ENCODE measurements around the gene PANK4.
"Not testable (repeated sequence)": the region's sequence is repeated elsewhere in the genome, so short reads cannot be mapped to it uniquely, and the experiment has no call there.

The PANK4 gene

DNA sequence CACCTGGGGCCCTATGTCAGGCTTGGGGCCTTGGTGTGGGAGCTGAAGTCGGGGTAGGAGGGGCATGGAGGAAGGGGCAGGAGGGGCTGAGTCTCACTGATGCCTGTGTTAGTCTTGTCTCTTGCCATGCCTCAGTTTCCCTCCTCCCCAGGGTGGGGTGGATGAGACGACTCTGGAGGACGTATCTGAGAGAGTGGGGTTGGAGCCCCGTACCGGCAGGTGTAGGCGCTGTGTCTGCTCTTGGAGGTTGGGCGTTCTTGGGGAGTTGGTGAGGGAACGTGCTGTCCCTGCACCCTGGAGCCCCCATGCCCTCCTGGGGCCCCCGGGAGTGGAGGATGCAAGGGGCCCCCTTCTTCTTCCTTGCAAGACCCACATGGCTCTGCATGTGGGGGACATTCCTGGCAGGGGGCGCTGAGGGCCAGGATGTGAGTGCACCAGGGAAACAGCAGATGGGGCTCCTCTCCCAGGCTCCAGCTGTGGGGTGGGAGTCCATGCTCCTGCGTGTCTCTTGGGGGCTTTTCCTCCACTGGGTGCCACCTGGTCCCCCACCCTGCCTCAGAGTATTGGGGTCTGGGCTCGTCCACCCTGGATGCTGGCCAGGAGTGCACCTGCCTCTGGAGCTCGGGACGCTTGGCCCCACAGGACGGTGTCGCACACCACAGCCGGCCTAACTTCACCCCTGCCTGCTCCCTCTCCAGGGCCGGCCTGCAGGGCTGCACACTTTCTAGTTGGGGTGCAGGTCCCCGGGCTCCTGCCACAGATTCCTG lies 28.4 kb upstream of the PANK4 start (continued):
- TF ChIP-seq, protein P1, sequence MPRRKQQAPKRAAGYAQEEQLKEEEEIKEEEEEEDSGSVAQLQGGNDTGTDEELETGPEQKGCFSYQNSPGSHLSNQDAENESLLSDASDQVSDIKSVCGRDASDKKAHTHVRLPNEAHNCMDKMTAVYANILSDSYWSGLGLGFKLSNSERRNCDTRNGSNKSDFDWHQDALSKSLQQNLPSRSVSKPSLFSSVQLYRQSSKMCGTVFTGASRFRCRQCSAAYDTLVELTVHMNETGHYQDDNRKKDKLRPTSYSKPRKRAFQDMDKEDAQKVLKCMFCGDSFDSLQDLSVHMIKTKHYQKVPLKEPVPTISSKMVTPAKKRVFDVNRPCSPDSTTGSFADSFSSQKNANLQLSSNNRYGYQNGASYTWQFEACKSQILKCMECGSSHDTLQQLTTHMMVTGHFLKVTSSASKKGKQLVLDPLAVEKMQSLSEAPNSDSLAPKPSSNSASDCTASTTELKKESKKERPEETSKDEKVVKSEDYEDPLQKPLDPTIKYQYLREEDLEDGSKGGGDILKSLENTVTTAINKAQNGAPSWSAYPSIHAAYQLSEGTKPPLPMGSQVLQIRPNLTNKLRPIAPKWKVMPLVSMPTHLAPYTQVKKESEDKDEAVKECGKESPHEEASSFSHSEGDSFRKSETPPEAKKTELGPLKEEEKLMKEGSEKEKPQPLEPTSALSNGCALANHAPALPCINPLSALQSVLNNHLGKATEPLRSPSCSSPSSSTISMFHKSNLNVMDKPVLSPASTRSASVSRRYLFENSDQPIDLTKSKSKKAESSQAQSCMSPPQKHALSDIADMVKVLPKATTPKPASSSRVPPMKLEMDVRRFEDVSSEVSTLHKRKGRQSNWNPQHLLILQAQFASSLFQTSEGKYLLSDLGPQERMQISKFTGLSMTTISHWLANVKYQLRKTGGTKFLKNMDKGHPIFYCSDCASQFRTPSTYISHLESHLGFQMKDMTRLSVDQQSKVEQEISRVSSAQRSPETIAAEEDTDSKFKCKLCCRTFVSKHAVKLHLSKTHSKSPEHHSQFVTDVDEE (CRISPR knock-in tag; IDR thresholded peaks at IDR 0.05): no peak
- TF ChIP-seq, protein P2, sequence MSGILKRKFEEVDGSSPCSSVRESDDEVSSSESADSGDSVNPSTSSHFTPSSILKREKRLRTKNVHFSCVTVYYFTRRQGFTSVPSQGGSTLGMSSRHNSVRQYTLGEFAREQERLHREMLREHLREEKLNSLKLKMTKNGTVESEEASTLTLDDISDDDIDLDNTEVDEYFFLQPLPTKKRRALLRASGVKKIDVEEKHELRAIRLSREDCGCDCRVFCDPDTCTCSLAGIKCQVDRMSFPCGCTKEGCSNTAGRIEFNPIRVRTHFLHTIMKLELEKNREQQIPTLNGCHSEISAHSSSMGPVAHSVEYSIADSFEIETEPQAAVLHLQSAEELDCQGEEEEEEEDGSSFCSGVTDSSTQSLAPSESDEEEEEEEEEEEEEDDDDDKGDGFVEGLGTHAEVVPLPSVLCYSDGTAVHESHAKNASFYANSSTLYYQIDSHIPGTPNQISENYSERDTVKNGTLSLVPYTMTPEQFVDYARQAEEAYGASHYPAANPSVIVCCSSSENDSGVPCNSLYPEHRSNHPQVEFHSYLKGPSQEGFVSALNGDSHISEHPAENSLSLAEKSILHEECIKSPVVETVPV (CRISPR knock-in tag; IDR thresholded peaks at IDR 0.05): no peak

DNA sequence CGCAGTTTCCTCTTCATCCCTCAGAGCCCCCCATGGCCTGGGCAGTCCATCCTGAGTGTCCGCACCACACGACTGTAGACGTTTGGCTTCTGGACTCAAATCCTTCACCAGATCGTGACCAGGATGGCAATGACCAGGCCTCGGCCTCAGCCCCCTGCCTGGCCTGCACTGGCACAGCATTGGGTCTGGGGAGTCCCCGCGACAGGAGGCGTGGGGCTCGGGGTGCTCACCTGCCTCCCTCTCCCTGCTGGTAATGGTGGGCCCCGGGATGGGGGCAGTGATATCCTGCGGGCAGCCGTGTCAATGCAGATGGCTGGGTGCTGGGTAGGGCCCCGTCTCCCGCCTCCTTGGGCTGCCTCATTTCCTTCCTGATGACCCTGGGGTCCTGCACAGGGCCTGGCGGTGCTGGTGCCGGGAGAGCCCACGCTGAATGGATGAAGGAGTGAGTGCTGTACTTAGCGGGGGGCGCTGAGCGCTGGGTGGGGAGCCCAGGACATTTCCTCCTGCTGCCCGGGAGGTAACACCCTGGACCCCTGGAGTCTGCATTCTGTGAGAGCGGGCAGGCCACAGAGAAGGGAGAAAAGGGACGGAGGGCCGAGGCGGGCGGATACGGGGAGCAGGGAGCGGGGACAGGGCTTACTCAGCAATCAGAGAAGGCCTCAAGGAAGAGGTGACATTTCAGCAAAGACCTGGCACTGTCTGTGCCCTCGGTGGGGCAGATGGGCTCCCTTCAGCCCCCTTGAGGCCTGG lies 27.6 kb upstream of the PANK4 start:
- no peak for ATAC-seq
- TF ChIP-seq, protein P3, sequence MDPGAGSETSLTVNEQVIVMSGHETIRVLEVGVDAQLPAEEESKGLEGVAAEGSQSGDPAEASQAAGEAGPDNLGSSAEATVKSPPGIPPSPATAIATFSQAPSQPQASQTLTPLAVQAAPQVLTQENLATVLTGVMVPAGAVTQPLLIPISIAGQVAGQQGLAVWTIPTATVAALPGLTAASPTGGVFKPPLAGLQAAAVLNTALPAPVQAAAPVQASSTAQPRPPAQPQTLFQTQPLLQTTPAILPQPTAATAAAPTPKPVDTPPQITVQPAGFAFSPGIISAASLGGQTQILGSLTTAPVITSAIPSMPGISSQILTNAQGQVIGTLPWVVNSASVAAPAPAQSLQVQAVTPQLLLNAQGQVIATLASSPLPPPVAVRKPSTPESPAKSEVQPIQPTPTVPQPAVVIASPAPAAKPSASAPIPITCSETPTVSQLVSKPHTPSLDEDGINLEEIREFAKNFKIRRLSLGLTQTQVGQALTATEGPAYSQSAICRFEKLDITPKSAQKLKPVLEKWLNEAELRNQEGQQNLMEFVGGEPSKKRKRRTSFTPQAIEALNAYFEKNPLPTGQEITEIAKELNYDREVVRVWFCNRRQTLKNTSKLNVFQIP (CRISPR knock-in tag; IDR thresholded peaks at IDR 0.05; ENCODE audit: borderline replicate concordance, low read depth): no peak
- no peak for TF ChIP-seq ZC3H10 (CRISPR knock-in tag; IDR thresholded peaks at IDR 0.05)
- TF ChIP-seq, protein P1 (CRISPR knock-in tag; IDR thresholded peaks at IDR 0.05): no peak
- TF ChIP-seq GLIS3 (CRISPR knock-in tag; IDR thresholded peaks at IDR 0.05): no peak
- no peak for TF ChIP-seq TOX (CRISPR knock-in tag; IDR thresholded peaks at IDR 0.05; ENCODE audit: borderline replicate concordance)
- TF ChIP-seq ZFP3 (CRISPR knock-in tag; IDR thresholded peaks at IDR 0.05): no peak
- TF ChIP-seq, protein P4, sequence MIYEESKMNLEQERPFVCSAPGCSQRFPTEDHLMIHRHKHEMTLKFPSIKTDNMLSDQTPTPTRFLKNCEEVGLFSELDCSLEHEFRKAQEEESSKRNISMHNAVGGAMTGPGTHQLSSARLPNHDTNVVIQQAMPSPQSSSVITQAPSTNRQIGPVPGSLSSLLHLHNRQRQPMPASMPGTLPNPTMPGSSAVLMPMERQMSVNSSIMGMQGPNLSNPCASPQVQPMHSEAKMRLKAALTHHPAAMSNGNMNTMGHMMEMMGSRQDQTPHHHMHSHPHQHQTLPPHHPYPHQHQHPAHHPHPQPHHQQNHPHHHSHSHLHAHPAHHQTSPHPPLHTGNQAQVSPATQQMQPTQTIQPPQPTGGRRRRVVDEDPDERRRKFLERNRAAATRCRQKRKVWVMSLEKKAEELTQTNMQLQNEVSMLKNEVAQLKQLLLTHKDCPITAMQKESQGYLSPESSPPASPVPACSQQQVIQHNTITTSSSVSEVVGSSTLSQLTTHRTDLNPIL (CRISPR knock-in tag; IDR thresholded peaks at IDR 0.05; ENCODE audit: low read depth): no peak
- TF ChIP-seq, protein P5, sequence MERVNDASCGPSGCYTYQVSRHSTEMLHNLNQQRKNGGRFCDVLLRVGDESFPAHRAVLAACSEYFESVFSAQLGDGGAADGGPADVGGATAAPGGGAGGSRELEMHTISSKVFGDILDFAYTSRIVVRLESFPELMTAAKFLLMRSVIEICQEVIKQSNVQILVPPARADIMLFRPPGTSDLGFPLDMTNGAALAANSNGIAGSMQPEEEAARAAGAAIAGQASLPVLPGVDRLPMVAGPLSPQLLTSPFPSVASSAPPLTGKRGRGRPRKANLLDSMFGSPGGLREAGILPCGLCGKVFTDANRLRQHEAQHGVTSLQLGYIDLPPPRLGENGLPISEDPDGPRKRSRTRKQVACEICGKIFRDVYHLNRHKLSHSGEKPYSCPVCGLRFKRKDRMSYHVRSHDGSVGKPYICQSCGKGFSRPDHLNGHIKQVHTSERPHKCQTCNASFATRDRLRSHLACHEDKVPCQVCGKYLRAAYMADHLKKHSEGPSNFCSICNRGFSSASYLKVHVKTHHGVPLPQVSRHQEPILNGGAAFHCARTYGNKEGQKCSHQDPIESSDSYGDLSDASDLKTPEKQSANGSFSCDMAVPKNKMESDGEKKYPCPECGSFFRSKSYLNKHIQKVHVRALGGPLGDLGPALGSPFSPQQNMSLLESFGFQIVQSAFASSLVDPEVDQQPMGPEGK (CRISPR knock-in tag; IDR thresholded peaks at IDR 0.05; ENCODE audit: borderline replicate concordance): no peak
- TF ChIP-seq ARNTL (CRISPR knock-in tag; IDR thresholded peaks at IDR 0.05; ENCODE audit: borderline replicate concordance, low read depth): no peak
- no peak for TF ChIP-seq PPARA (CRISPR knock-in tag; IDR thresholded peaks at IDR 0.05; ENCODE audit: borderline replicate concordance)
- TF ChIP-seq, protein P2 (CRISPR knock-in tag; IDR thresholded peaks at IDR 0.05): no peak
- TF ChIP-seq SNAI2 (CRISPR knock-in tag; IDR thresholded peaks at IDR 0.05): no peak
- TF ChIP-seq CSDC2 (CRISPR knock-in tag; IDR thresholded peaks at IDR 0.05): no peak
- no peak for TF ChIP-seq ZNF565 (CRISPR knock-in tag; conservative IDR thresholded peaks at IDR 0.05; ENCODE audit: low read depth)
- no peak for TF ChIP-seq RARB (CRISPR knock-in tag; IDR thresholded peaks at IDR 0.05)
- no peak for TF ChIP-seq TCF4 (CRISPR knock-in tag; IDR thresholded peaks at IDR 0.05; ENCODE audit: borderline replicate concordance)

DNA sequence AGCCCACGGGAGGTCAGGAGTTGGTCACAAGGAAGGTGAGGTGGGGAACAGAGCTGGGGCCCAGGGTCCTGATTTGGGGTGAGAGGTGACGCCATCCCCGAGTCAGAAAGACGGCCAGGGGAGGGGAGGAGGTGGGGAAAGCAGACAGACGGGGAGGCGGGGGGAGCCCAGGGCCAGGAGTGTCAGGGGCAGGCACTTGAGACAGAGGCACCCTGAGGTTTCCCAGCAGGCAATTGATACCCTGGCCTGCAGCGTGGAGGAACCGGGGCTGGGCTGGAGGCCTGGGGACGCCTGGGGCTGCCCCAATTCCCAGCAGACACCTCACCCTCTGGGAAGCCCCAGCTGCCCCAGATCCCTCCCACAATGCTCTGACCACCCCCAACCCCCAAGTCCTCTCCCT lies 26.7 kb upstream of the PANK4 start:
- ATAC-seq: not testable (repeated sequence)

Measured in SK-N-SH treated with all-trans-retinoic acid at 6 μM for 48 hours (cell line).